Activated CD4-positive, CD25-positive, alpha-beta regulatory T cell treated with anti-CD3 and anti-CD28 coated beads, Interleukin-2, amount 50 U/mL, for 72 hours (primary cell): ENCODE measurements around the gene C1orf141.
"Not testable (repeated sequence)": the region's sequence is repeated elsewhere in the genome, so short reads cannot be mapped to it uniquely, and the experiment has no call there.

Source experiments
- DNase-seq: peaks from one replicate; pipeline ENCODE4 v3.0.0; 2021

C1orf141 gene

GRCh38 chr1:67078291-67078690 is 56.5 kb downstream of the C1orf141 start:
- no peak for DNase-seq

GRCh38 chr1:67077593-67077992 is 57.2 kb downstream of the C1orf141 start:
- DNase-seq: no peak

- no peak for DNase-seq
Observed at GRCh38 chr1:67072749-67073148, 62.0 kb downstream of the C1orf141 start.

- DNase-seq: not testable (repeated sequence)
Observed at GRCh38 chr1:67067655-67068054, 67.1 kb downstream of the C1orf141 start.

GRCh38 chr1:67062412-67062811 is 72.4 kb downstream of the C1orf141 start:
- DNase-seq: no peak

GRCh38 chr1:67061266-67061665 is 73.5 kb downstream of the C1orf141 start:
- DNase-seq: no peak

GRCh38 chr1:67060811-67061218 is 74.0 kb downstream of the C1orf141 start:
- no peak for DNase-seq

GRCh38 chr1:67059346-67059745 is 75.4 kb downstream of the C1orf141 start:
- no peak for DNase-seq

GRCh38 chr1:67058761-67059160 is 76.0 kb downstream of the C1orf141 start:
- no peak for DNase-seq

GRCh38 chr1:67058242-67058641 is 76.5 kb downstream of the C1orf141 start:
- no peak for DNase-seq

- DNase-seq: peak; percentile 77
Observed at GRCh38 chr1:67053785-67054772, 80.7 kb downstream of the C1orf141 start, which contains the start of gene SLC35D1. SLC35D1 (minus strand) TSS chr1:67054148; CDS start chr1:67054013, 135 bp downstream.

GRCh38 chr1:67053535-67053784 is 81.3 kb downstream of the C1orf141 start:
- DNase-seq: no peak

- no peak for DNase-seq
Observed at GRCh38 chr1:67052741-67053534, 81.8 kb downstream of the C1orf141 start.

GRCh38 chr1:67051196-67051595 is 83.6 kb downstream of the C1orf141 start:
- DNase-seq: no peak

- DNase-seq: no peak
Observed at GRCh38 chr1:67044631-67045270, 90.0 kb downstream of the C1orf141 start.

- no peak for DNase-seq
Observed at GRCh38 chr1:67043366-67043765, 91.4 kb downstream of the C1orf141 start.
